Activated CD8-positive, alpha-beta memory T cell treated with anti-CD3 and anti-CD28 coated beads, Interleukin-2, amount 50 U/mL, for 1 hour (primary cell): ENCODE results near the gene APOBEC4.
"Not testable (repeated sequence)": the region's sequence is repeated elsewhere in the genome, so short reads cannot be mapped to it uniquely, and the experiment has no call there.

Experiments used
- DNase-seq: peaks from one replicate; pipeline ENCODE4 v3.0.0-alpha.2; 2020; ENCODE audit errors: extremely low read depth

The APOBEC4 gene

DNA sequence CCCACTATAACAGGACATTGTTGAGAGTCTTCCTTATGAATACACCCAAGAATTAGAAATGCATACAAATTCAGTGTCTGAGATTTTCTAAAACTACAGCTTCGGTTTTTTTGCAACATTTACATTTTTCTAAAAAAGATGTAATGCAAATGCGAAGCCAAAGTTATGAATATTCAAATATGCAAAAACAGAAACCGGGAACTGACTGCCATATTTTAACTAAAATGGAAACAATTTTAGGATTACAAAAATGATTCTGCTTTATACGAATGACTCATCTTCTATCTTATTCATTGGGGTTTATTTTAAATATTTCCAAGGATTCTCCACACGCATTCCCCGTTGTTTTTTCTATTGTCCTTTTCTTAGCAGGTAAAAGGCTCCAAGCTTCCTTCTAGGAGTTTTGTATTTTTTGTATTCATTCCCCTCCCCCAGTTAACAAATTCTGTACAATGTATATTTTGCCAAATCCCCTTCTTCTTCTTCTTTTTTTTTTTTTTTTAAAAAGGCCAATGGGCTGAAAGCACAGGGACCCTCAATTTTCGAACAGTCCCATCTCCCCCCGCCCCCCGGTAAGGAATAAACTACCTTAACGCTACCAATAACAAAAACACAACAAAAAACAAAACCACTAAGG is 18.6 kb downstream of the APOBEC4 start:
- no peak for DNase-seq

DNA sequence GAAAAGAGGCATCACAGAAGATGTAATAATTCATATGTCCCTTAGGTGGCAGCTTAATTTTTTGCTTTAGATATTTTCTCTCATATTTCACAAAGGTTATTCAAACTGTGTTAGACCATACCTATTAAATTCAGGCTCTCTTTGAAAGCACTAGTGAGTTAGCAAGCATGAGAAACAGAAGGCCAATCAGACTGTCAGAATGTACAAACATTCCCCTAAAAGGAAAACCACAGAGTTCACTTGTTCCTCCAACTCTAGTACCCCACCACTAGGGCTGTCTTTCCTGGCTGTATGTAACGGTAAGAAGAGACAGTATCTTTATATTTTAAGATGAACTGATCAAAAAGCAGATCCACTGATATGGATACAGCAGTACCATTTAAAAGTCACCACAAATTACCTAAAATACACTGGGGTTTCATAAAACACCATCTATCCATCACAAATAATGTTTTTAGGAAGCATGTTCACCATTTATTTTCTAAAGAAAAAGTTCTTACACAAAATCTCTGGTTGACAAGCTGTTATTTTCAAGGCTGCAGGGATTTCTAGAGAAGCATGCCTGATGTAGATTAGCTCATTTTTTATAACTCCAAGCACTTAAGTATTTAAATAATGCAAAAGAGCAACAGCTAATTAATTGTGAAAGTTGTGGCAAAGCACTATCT is 19.3 kb downstream of the APOBEC4 start:
- peak; percentile 18 for DNase-seq

DNA sequence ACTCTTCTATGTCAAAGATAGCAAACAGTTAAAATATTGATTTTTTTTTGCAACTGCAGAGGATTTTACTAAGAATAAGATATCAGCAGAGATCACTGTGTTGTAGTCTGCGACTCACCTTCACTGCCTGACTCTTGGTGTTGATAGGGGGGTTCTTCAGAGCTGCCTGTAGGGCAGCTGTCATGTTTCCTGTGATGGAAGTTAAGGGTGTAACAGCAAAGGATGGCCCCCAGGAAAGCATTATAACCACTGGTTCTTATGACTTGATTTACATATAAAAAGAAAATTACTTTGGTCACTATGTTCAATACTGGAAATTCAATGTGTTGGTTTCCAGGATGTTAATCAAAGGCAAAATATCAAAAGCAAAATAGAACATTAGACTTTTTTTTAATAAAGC is 20.2 kb downstream of the APOBEC4 start:
- DNase-seq = no peak

DNA sequence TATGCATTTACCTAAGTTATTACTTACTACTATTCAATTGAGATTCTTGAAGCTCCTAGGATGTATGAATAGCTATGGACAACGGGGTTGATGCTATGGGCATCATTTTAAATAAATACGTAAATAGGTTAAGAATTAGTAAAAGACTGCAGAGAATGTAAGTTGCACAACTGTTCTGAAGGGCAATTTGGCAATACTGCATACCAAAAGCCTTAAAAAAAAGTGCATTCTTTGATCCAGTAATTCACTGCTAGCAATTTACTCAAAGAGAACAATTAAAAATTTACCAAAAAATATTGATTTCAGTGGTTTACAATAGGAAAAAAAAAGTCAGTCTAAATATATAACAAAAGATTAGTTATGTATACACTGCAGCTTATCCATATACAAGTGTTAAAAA is 21.0 kb downstream of the APOBEC4 start:
- DNase-seq = no peak

DNA sequence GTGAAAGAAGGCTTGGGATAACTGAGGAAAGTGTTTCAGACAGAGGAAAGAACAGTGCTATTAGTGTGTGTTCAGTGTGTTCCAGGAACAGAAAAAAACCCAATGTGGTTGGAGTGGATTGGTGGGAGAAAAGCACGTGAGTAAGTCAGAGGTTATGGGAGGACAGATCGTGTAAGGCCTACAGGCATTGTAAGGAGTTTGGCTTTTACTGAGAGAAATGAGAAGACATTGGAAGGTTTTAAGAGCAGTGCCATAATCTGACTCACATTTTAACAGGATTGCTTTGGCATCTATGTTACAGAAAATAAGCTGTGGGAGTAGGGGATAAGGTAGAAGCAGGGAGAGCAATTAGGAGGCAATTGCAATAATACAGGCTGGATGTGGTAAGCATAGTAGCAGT is 22.4 kb downstream of the APOBEC4 start:
- no peak for DNase-seq

DNA sequence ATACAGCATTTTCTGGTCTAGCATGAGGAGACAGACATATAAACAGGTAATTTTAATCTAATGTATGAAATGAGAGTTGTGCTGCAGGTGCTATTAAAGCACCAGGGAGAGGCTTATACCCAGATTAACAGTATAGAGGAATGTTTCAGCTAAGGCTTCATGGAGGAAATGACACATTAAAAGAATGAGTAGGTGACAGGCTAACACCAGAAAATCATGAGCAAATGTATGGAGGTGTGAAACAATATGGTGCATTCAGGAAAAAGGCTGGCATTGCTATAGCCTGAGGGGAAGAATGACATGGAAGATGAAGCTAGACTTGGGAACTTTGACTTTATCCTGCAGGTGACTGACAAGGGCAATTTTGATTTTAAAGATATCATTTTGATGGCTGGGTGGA is 24.6 kb downstream of the APOBEC4 start:
- no peak for DNase-seq

DNA sequence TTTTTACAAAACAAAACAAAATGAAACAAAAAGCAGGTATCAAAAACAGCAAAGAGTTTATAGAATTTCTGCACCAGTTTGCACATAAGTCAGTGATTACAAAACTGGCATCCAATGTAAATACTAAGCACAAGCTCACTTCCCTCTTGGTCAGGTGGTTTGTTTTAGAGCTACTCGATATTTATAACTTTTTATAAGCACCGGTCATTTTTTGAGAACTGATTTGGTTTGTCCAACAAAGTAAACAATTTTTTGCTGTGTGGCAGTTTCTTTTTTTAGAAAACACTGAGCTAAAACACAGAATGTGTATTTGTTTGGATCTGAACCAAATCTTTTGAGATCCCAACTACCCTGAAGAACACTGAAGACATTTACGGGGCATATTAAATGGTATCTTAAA is 26.9 kb downstream of the APOBEC4 start:
- DNase-seq = not testable (repeated sequence)

DNA sequence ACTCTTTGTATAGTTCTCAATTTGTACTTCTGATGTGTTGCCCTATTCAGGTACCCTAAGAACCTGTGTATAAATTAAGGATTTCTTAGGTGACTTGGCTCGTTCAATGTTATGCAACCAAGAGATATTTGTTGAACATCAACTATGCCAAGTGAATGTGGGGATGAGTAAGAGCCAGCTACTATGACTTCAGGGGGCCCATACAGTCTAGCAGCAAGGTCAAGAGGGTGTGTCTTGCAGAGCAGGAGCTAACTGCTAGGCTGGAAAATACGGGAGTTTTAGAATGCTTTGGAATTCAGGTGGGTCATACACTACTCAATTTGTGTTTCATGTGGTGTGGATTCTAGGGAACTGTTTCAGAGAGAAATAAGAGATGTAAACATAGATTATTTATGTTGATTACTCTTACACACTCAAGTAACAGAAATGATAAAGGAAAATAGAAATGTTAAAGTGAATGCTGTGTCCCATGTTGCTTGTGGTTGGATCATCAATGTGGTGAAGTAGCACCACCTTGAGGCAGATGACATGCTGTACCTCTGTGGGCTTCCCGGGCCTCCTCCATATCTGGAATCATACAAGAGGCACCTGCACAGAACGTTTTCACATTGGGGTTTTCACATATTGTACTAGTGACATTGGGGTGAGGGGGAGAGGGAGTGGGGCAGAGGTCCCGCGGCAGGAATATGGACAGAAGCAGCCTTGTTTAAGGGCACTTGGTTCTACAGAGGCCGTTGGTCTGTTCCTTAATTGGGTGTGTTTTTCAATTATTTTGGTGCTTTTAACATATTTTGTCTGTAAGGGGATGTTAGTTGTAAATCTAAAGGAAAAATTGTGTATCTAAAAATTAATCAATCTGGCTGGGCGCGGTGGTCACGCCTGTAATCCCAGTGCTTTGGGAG is 30.0 kb downstream of the APOBEC4 start:
- DNase-seq = no peak

DNA sequence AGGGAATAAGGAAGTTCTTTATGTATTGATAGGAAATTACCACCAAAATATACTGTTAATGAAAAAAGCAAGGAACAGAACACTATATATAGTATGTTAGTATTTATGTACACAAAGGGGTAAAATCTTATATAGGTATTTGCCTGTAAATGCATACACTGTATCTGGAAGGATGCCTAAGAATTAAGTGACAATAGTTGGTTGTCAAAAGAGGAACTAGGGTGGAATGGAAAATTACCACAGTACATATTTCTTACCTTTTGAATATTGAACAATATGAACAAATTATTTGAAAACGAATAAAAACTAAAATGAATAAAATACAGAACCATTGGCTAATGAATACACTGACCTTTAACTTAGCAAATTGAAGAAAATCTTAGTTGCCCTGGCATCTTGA is 31.1 kb downstream of the APOBEC4 start:
- no peak for DNase-seq

DNA sequence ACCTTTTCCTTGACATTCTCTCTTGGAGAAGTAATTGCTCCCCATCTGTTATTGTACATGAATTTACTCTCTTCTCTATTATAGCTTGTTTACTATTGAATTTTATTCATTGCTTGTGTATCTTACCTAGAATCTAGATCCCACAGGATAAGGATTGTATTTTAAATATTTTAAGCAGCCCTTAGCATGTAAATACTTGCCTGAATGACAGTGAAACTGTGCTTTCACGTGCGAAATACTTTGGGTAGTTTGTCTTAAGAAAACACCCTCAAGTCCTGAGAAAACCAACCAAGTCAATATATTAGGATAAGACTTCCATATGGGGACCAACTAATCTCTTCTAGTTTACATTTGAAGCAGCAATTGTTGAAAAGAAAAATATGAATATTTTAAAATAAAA is 32.8 kb downstream of the APOBEC4 start:
- no peak for DNase-seq

DNA sequence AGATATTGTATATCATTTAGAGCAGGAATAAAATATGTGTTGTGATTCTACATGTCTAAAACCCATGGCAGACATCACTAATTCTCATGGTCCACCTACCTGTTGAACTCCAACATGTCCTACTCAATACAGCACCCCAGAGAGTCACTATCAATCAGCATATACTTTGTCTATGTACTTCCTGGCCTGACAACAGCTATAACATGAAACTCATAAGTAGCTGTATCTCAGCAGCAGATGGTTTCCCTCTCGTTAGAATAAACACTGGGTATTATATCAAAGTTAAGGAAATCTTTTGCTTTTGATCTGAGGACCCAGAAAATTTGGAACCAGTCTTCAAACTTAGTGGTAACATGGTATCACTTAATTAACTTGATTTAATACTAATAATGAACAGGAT is 33.3 kb downstream of the APOBEC4 start:
- no peak for DNase-seq

DNA sequence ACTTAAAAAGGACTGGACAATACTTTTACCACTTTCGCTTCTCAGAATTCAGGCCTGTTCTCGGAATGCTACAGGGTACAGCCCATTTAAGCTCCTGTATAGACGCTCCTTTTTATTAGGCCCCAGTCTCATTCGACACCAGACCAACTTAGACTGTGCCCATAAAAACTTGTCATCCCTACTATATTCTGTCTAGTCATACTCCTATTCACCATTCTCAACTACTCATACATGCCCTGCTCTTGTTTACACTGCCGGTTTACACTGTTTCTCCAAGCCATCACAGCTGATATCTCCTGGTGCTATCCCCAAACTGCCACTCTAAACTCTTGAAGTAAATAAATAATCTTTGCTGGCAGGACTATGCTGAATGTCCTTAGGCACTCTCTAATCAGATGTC is 34.9 kb downstream of the APOBEC4 start:
- DNase-seq = not testable (repeated sequence)

DNA sequence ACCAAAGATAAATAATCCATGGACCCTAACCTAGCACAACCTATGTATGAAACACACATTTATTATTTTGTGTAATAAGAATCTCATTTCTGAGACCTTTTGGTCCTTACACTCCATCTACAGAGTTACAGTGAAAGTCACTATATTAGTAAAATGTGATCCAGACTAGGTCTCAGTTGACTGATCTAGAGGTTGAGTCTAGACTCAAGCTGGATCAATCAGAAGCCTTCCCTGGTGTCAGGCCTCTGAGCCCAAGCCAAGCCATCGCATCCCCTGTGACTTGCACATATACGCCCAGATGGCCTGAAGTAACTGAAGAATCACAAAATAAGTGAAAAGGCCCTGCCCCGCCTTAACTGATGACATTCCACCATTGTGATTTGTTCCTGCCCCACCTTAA is 40.1 kb downstream of the APOBEC4 start:
- not testable (repeated sequence) for DNase-seq

DNA sequence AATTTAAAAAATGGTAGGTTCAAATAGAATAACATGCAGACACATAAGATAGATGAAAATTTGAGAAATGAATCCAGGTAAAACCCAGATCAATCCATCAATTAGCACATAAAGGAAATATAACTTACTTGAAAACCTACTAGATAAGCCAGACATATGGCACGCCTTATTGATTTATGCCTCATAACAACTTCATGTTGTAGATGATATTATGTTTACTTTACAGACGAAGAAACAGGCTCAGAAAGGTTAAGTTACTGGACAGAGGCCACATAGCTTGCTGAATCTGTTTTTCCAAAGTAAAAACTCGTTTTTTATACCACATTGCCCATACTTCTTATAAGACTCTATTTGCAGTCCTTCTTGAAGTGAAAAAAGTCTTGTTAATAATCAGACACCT is 40.7 kb downstream of the APOBEC4 start:
- no peak for DNase-seq

DNA sequence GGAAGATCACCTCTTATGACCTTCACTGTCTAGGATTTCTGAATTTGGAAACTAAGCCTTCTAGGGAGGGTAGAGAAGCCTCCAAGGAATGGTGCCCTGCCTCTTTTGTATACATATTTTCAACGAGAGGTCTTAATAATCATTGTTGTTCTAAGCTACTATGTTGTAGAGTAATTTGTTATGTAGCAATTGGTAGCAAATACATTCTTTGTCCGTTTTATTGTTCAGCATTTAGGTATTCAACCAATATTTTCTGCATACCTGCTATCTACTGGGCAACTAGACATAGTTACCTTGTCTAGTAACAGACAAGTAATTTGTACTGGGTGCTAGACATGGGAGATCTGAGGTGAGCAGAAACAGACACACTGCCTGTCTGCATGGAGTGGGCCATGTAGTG is 42.1 kb downstream of the APOBEC4 start:
- no peak for DNase-seq

DNA sequence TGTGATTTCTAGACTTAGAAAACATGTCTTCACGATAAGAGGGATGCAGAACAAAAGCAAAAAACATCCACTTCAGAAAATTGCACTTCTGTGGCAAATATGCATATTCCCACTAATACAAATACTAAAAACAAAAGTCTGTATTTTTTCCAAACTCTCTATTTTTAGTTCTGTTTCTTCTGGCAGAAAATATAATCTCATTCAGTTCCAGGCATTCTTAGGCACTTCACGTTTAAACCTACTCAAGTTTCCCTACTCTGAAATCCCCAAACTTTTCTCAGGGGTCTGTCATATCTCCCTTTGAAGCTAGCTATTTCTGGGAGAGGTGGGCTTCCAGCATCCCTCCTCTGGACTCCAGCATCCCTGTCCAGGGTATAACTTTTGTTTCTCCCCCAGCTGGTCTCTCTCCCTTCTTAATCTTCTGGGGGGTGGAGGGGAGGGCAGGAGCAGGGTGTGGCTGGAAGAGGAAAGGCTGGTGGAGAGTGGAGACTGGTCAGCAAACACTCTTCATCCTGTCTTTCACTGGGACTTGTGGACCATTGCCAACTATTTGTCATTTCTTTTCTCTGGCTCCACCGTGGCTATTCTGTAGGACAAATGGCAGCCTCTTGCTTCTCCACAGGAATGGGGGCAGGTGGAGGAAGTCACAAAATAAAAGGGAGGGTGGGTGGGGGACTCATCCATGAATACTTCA is 43.2 kb downstream of the APOBEC4 start:
- no peak for DNase-seq

DNA sequence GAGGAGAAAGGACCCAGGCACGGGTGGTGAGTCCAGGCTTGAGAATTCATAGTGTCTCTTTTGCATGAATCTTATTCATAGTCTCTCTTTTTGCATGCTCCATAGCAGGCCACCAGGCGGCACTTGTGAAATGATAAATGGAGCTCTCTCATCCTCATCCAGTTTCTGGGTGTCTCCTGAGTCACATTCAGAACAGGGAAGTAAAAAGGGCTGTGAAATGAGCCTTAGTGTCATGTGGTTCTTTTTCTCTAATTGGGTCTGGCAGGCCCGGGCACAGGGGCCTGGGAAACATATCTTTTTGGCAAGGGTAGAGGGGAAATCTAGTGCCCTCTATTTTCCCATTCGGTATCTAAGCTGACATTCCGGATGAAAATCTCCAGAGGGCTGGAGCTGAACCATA is 43.8 kb downstream of the APOBEC4 start:
- no peak for DNase-seq

DNA sequence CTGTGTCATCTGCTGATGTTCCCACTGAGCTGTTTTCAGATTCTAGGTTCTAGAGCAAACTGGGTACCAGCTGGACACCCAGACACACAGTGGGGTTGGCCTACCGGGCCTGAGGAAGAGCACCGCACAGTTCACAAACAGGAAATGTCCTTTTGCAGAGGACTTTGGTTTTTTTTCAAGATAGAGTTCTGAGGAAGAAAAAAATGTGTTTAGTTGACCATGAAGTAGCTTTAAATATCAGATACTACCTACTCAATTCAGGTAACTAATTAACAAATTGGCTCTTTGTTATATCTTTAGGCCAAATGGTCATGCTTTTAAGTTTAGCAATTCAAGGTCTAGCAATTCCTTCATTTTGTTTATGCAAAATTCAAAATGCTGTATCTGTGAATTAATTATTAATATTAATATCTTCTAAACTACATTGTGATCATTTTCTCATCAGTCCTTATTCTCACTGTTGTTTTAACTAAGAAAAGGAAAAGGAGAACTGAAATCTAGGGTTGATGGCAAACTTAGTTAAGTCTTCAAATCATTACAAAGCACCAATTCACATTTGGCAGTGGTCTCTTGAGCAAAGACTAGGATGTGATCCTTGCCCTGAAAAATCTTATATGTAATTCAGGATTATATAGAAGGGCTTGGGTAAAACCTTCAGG is 45.7 kb downstream of the APOBEC4 start:
- DNase-seq = no peak

DNA sequence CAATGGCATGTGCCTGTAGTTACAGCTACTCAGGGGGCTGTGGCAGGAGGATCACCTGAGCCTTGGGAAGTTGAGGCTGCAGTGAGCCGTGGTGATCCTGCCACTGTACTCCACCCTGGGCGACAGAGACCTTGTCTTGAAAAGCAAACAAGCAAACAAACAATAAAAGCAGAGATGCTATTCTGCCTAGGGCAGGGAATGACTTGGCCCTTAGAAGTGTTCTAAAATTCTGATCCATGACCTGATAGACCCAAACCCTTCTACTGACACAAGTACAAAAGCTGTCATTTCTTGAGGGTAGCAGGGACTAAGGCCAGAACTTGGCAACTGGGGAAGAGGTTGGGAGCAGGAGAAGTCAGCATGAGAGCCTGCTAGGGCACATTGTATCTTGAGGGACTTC is 47.2 kb downstream of the APOBEC4 start:
- no peak for DNase-seq

DNA sequence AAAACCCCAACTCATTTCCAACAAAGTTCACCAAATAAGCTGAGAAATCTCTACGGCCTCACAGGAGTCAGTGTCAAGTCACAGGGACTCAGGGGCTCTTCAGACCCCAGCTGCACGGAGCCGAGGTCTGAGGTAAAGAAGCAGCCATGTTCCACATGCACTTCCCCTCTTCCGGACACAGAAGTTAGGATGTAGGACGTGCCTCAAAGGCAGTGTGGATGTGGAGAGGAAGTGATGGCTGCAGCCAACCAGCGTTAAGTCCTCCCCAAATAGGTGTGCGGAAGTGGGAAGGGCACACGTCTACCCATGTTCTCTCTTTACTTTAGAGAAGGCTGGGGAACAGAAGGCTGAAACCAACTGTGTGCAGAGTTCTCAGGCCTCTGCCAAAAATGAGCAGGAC is 48.3 kb downstream of the APOBEC4 start:
- DNase-seq = no peak

DNA sequence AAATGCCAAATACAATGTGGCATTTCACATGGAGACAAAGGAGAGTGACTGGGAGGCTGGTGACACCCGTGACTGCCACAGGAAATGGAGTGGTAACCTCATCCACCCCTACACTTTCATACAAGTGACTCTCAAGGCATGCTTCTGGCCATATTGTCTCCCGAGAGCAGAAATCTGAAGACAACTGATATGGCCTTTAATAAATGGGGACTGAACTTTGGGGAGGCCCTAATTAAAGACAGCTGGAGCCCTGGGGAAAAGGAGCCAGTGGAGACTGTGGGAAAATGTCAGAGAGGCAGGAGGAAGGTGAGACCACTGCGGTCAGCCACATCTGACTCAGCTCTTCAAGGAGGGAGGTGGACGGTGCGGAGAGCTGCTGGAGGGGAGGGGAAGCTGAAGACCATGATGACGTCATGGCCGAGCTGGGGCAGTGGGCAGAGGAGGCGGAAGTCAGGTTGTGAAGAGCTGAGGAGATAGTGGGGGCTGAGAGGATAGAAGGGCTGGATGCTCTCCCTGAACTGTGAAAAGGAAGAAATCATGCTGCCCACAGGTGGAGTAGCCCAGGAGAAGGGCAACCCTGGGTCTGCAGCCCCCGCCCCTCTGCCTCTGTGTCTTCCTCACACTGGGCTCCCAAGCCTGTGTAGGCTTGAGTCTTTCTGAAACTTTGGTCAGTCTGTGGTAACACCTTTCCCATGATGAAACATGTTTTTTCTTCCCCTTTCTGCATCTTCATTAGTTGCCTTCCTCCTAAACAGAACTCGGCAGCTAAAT is 48.9 kb downstream of the APOBEC4 start:
- DNase-seq = no peak
